ENCODE data around the gene MAMLD1.

Gene MAMLD1

GRCh38 chrX:150476164-150476699 is 113.1 kb downstream of the MAMLD1 start:
- no peaks in the 10 kb centered on the region for H3K4me1 ChIP-seq
- no peaks in the 10 kb centered on the region for H3K9me3 ChIP-seq (ENCODE audit: control insufficient read depth, low read length)
- H2AFZ ChIP-seq: no peak overlapping the region
- H3K4me3 ChIP-seq (ENCODE audit: low read depth, low read length): no peak overlapping the region
- no peaks in the 10 kb centered on the region for H3K36me3 ChIP-seq (ENCODE audit: control insufficient read depth, insufficient read depth, low read length)
- H3K27ac ChIP-seq: no peak overlapping the region
- H3K4me2 ChIP-seq (ENCODE audit: low read length): no peak overlapping the region
- H3K9ac ChIP-seq: no peak overlapping the region
- H3K27me3 ChIP-seq (ENCODE audit: control insufficient read depth, insufficient read depth, low read length): no peaks in the 10 kb centered on the region
- no peaks in the 10 kb centered on the region for H3K79me2 ChIP-seq
- TF ChIP-seq CTCF (IDR thresholded peaks at IDR 0.05): no peak

- TF ChIP-seq CTCF (IDR thresholded peaks at IDR 0.05): no peak
- no peak overlapping the region for H3K4me2 ChIP-seq (ENCODE audit: low read length)
- H3K4me3 ChIP-seq (ENCODE audit: low read depth, low read length): no peak overlapping the region
- no peaks in the 10 kb centered on the region for H3K9me3 ChIP-seq (ENCODE audit: control insufficient read depth, low read length)
- no peaks in the 10 kb centered on the region for H3K79me2 ChIP-seq
- H3K27me3 ChIP-seq (ENCODE audit: control insufficient read depth, insufficient read depth, low read length): no peaks in the 10 kb centered on the region
- H3K4me1 ChIP-seq: no peaks in the 10 kb centered on the region
- H3K27ac ChIP-seq: no peak overlapping the region
- no peaks in the 10 kb centered on the region for H3K36me3 ChIP-seq (ENCODE audit: control insufficient read depth, insufficient read depth, low read length)
- no peak overlapping the region for H3K9ac ChIP-seq
- no peak overlapping the region for H2AFZ ChIP-seq
Observed at GRCh38 chrX:150477371-150477770, 114.3 kb downstream of the MAMLD1 start.

GRCh38 chrX:150478496-150479492 is 115.7 kb downstream of the MAMLD1 start:
- H3K4me1 ChIP-seq: no peaks in the 10 kb centered on the region
- no peak overlapping the region for H2AFZ ChIP-seq
- no peak overlapping the region for H3K9ac ChIP-seq
- H3K36me3 ChIP-seq (ENCODE audit: control insufficient read depth, insufficient read depth, low read length): no peaks in the 10 kb centered on the region
- no peaks in the 10 kb centered on the region for H3K27me3 ChIP-seq (ENCODE audit: control insufficient read depth, insufficient read depth, low read length)
- H3K4me2 ChIP-seq (ENCODE audit: low read length): no peak overlapping the region
- no peak for TF ChIP-seq CTCF (IDR thresholded peaks at IDR 0.05)
- no peaks in the 10 kb centered on the region for H3K79me2 ChIP-seq
- no peak overlapping the region for H3K27ac ChIP-seq
- H3K9me3 ChIP-seq (ENCODE audit: control insufficient read depth, low read length): no peaks in the 10 kb centered on the region
- H3K4me3 ChIP-seq (ENCODE audit: low read depth, low read length): no peak overlapping the region

- no peak overlapping the region for H3K27ac ChIP-seq
- no peaks in the 10 kb centered on the region for H3K36me3 ChIP-seq (ENCODE audit: control insufficient read depth, insufficient read depth, low read length)
- no peak for TF ChIP-seq CTCF (IDR thresholded peaks at IDR 0.05)
- H2AFZ ChIP-seq: no peak overlapping the region
- H3K27me3 ChIP-seq (ENCODE audit: control insufficient read depth, insufficient read depth, low read length): no peaks in the 10 kb centered on the region
- no peak overlapping the region for H3K4me3 ChIP-seq (ENCODE audit: low read depth, low read length)
- no peaks in the 10 kb centered on the region for H3K9me3 ChIP-seq (ENCODE audit: control insufficient read depth, low read length)
- H3K79me2 ChIP-seq: no peaks in the 10 kb centered on the region
- H3K4me1 ChIP-seq: no peaks in the 10 kb centered on the region
- no peak overlapping the region for H3K9ac ChIP-seq
- H3K4me2 ChIP-seq (ENCODE audit: low read length): no peak overlapping the region
Observed at GRCh38 chrX:150482537-150483206, 119.6 kb downstream of the MAMLD1 start.
